Epithelial cell of esophagus (primary cell): ENCODE measurements around the gene WDR4.
A peak's percentile ranks its signal among the peaks of the same experiment; 100 is the strongest.
"Not testable (repeated sequence)": the region's sequence is repeated elsewhere in the genome, so short reads cannot be mapped to it uniquely, and the experiment has no call there.

Experiments used
- DNase-seq: peaks from one replicate; pipeline ENCODE4 v3.0.0; 2010; ENCODE audit warnings: low read depth
- H3K4me3 ChIP-seq: 2 replicates; pipeline ENCODE4 v1.5.1; 2011; ENCODE audit warnings: mild to moderate bottlenecking, low read length, control low read depth
- TF ChIP-seq, protein P1 (sequence below): IDR thresholded peaks from 2 replicates; pipeline ENCODE4 v1.5.1; 2011; ENCODE audit warnings: low read depth, mild to moderate bottlenecking, low read length, control low read depth, inconsistent platforms; ENCODE audit not compliant: insufficient read depth; ENCODE audit errors: missing control alignments

The WDR4 gene

DNA sequence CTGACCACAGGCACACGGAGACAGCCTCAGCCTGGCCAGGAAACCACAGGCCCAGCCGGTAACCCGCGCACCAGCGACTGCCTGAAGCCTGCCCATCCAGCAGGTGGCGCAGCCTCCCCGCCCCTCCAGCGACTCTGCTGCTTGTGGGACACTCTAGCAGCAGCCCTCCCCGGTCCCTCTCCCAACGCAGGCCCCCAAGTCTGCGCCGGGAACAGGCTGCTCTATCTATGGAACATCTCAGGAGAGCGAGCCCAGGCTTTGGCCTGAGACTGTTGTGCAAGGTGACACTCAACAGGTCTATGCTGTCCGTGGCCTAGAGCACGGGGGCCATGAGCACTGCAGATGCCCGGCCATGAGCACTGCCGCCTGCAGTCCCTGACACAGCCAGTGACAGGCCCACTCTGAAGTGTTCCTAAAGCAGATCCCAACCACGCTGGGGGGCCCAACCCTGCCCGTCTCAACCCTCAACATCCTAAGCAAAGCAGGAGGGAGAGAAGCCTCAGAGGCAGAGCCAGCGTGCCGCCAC lies 28.4 kb downstream of the WDR4 start:
- no peak overlapping the region for H3K4me3 ChIP-seq
- DNase-seq = peak; percentile 27
- TF ChIP-seq, protein P1, sequence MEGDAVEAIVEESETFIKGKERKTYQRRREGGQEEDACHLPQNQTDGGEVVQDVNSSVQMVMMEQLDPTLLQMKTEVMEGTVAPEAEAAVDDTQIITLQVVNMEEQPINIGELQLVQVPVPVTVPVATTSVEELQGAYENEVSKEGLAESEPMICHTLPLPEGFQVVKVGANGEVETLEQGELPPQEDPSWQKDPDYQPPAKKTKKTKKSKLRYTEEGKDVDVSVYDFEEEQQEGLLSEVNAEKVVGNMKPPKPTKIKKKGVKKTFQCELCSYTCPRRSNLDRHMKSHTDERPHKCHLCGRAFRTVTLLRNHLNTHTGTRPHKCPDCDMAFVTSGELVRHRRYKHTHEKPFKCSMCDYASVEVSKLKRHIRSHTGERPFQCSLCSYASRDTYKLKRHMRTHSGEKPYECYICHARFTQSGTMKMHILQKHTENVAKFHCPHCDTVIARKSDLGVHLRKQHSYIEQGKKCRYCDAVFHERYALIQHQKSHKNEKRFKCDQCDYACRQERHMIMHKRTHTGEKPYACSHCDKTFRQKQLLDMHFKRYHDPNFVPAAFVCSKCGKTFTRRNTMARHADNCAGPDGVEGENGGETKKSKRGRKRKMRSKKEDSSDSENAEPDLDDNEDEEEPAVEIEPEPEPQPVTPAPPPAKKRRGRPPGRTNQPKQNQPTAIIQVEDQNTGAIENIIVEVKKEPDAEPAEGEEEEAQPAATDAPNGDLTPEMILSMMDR = peak; percentile 50

GRCh38 chr21:42850463-42850862 lies 28.9 kb downstream of the WDR4 start:
- TF ChIP-seq, protein P1 = no peak
- no peak overlapping the region for H3K4me3 ChIP-seq
- DNase-seq = no peak

DNA sequence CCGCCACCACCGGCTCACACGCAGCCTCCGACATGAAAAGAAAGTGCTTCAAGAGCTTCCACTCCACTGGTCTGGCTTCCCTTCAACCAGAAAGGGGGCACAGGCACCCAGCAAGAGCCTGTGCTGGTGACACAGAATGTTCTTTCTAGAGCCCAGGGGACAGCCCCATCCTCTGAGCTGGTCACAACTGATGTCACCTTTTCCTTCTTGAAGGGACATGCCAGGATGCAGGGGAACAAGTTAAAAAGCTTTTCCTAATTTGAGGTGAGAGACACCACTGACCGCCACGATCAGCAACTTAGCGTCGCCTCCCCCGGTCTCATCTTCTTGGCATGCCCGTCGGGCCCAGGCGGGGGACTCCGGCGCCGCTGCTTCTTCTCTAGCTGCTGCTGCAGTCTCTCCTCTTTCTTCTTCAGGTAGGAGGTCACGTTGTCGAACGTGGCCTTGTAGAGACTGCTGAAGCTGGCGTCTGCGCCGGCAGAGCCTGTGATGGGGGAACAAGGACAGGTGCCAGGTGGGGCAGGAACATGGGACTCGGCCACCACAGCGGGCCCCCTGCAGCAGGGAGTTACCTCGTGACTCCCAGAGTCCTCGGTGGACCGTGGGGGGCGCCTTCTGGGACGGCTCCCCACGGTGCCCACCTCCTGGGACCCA lies 29.5 kb downstream of the WDR4 start:
- no peak for DNase-seq
- TF ChIP-seq, protein P1 = no peak
- no peak overlapping the region for H3K4me3 ChIP-seq

- TF ChIP-seq, protein P1 = no peak
- no peak for DNase-seq
- no peak overlapping the region for H3K4me3 ChIP-seq
Measured at GRCh38 chr21:42848932-42849758, 30.2 kb downstream of the WDR4 start.

DNA sequence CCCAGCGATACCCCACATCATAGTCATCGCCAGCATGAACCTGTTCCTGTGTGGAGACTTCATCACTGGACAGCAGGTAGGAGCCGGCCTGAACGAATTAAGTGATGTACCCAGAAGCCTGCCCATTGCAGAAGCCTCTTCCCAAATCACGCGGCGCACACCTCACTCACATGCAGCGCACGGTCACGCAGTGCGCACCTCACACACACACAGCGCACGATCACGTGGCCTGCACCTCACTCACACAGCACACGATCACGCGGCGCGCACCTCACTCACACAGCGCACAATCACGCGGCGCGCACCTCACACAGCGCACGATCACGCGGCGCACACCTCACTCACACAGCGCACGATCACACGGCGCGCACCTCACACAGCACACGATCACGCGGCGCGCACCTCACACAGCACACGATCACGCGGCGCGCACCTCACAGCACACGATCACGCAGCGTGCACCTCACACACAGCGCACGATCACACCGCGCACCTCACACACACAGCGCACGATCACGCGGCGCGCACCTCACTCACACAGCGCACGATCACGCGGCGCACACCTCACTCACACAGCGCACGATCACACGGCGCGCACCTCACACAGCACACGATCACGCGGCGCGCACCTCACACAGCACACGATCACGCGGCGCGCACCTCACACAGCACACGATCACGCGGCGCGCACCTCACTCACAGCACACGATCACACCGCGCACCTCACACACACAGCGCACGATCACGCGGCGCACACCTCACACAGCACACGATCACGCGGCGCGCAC lies 31.0 kb downstream of the WDR4 start:
- not testable (repeated sequence) for H3K4me3 ChIP-seq, DNase-seq

- no peak overlapping the region for H3K4me3 ChIP-seq
- DNase-seq = no peak
- TF ChIP-seq, protein P1 = no peak
Measured at GRCh38 chr21:42847726-42848125, 31.6 kb downstream of the WDR4 start.
